OCI-LY7 (cell line): ENCODE results near the gene ALDH1A3. TPM values are rescaled to one million over a fixed set of nuclear protein-coding genes. Genes with fewer than 3 reads are reported as not detected.

Experiments used
- BruUV-seq: library from RNA; stranded (reverse); fragments of 400-500 nt; replicated peaks from 2 replicates; lab custom pipeline; 2021; lab: Mats Ljungman, UMichigan
- CTCF ChIA-PET: fragments of 300-600 bp; sonication (Branson Sonifier 250); formaldehyde crosslinking; loops from one replicate; lab custom pipeline; 2022; ENCODE audit warnings: antibody characterized with exemption; ENCODE audit not compliant: unreplicated experiment; lab: Charles Lee
- POLR2A ChIA-PET: fragments of 300-600 bp; sonication (Branson Sonifier 250); formaldehyde crosslinking; loops from one replicate; lab custom pipeline; 2022; ENCODE audit warnings: antibody characterized with exemption; lab: Charles Lee
- DNase-seq: peaks from one replicate; pipeline ENCODE4 v3.0.0-alpha.2; 2015; ENCODE audit warnings: low spot score
- H2AFZ ChIP-seq: fragments of 200-600 bp; sonication (generic), shearing (Covaris generic); 2 replicates; pipeline ENCODE4 v1.6.1; 2014; ENCODE audit warnings: mild to moderate bottlenecking, antibody characterized with exemption, low read length, moderate library complexity
- H3K27ac ChIP-seq: fragments of 200-600 bp; sonication (generic); 2 replicates; pipeline ENCODE4 v1.5.1; 2014; ENCODE audit warnings: mixed run types, low read depth, mild to moderate bottlenecking, moderate library complexity, low read length, inconsistent platforms; ENCODE audit not compliant: poor library complexity, severe bottlenecking
- H3K36me3 ChIP-seq: fragments of 200-600 bp; sonication (generic); 2 replicates; pipeline ENCODE4 v1.6.1; 2014; ENCODE audit warnings: mild to moderate bottlenecking, antibody characterized with exemption, low read length, moderate library complexity, mixed read lengths; ENCODE audit not compliant: insufficient read depth
- H3K4me1 ChIP-seq: fragments of 200-600 bp; sonication (generic); 2 replicates; pipeline ENCODE4 v1.5.1; 2014; ENCODE audit warnings: mild to moderate bottlenecking, low read length; ENCODE audit not compliant: insufficient read depth, poor library complexity, severe bottlenecking
- H3K4me2 ChIP-seq: fragments of 200-600 bp; sonication (generic); 2 replicates; pipeline ENCODE4 v1.6.1; 2014; ENCODE audit warnings: mild to moderate bottlenecking, low read length
- H3K4me3 ChIP-seq: fragments of 200-600 bp; sonication (generic); 2 replicates; pipeline ENCODE4 v1.5.1; 2014; ENCODE audit warnings: mild to moderate bottlenecking, low read depth, low read length; ENCODE audit not compliant: poor library complexity, severe bottlenecking
- H3K79me2 ChIP-seq: fragments of 200-600 bp; sonication (generic); 2 replicates; pipeline ENCODE4 v1.6.1; 2016; ENCODE audit warnings: low read depth, mild to moderate bottlenecking, low read length, moderate library complexity, mixed read lengths; ENCODE audit not compliant: insufficient read depth
- H3K9me2 ChIP-seq: fragments of 200-600 bp; sonication (generic); 2 replicates; pipeline ENCODE4 v1.6.1; 2016; ENCODE audit warnings: mild to moderate bottlenecking, low read length, mixed read lengths; ENCODE audit not compliant: insufficient read depth
- H3K9me3 ChIP-seq: fragments of 200-600 bp; sonication (generic); 2 replicates; pipeline ENCODE4 v1.6.1; 2014; ENCODE audit warnings: mild to moderate bottlenecking, mixed run types, low read length, mixed read lengths
- H4K20me1 ChIP-seq: fragments of 200-600 bp; sonication (generic); 2 replicates; pipeline ENCODE4 v1.6.1; 2014; ENCODE audit warnings: mild to moderate bottlenecking, antibody characterized with exemption, low read length, moderate library complexity, mixed read lengths; ENCODE audit not compliant: insufficient read depth
- EZH2phosphoT487 ChIP-seq: fragments of 200-600 bp; sonication (generic); IDR thresholded peaks from 2 replicates; pipeline ENCODE4 v1.6.1; 2018; ENCODE audit warnings: low read depth, borderline replicate concordance, mild to moderate bottlenecking, mixed run types, antibody characterized with exemption, low read length, moderate library complexity, mixed read lengths
- intact Hi-C: fragments of 100-400 bp; cut with micrococcal nuclease; formaldehyde crosslinking; loops from one replicate; pipeline ENCODE4 v1.10.0; 2022; ENCODE audit not compliant: unreplicated experiment
- total RNA-seq, 2 experiments: library from RNA; depleted of rRNA in 1 of 2; stranded (reverse); fragments of >200 nt in 1 of 2; shearing (Covaris generic) in 1 of 2; gene quantifications; 2 replicates each; pipeline ENCODE4 v1.2.3, GENCODE V29; 2014 to 2022
- TF ChIP-seq, protein P1 (sequence below): fragments of 200-600 bp; sonication (generic); conservative IDR thresholded peaks from 2 replicates; pipeline ENCODE4 v1.5.1; 2014; ENCODE audit warnings: mild to moderate bottlenecking, antibody characterized with exemption, low read length, moderate library complexity, mixed read lengths

The ALDH1A3 gene
- total RNA-seq, 2 experiments from 2014 or later: not detected

GRCh38 chr15:100900136-100900794, 20.6 kb downstream of the ALDH1A3 start:
- TF ChIP-seq, protein P1, sequence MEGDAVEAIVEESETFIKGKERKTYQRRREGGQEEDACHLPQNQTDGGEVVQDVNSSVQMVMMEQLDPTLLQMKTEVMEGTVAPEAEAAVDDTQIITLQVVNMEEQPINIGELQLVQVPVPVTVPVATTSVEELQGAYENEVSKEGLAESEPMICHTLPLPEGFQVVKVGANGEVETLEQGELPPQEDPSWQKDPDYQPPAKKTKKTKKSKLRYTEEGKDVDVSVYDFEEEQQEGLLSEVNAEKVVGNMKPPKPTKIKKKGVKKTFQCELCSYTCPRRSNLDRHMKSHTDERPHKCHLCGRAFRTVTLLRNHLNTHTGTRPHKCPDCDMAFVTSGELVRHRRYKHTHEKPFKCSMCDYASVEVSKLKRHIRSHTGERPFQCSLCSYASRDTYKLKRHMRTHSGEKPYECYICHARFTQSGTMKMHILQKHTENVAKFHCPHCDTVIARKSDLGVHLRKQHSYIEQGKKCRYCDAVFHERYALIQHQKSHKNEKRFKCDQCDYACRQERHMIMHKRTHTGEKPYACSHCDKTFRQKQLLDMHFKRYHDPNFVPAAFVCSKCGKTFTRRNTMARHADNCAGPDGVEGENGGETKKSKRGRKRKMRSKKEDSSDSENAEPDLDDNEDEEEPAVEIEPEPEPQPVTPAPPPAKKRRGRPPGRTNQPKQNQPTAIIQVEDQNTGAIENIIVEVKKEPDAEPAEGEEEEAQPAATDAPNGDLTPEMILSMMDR: no peak
- no peak for TF ChIP-seq EZH2phosphoT487
- no peaks in the 10 kb centered on the region; the same call in 1 of the 2 replicates for H3K36me3 ChIP-seq
- H3K79me2 ChIP-seq: no peaks in the 10 kb centered on the region
- H3K27ac ChIP-seq: no peak overlapping the region
- H3K9me2 ChIP-seq: no peaks in the 10 kb centered on the region
- no peak for DNase-seq
- intact Hi-C loops: no loop called here
- no peak overlapping the region for H2AFZ ChIP-seq
- BruUV-seq: no TSS peak
- no peaks in the 10 kb centered on the region for H4K20me1 ChIP-seq
- peaks cover 14% of the 10 kb centered on the region for H3K4me1 ChIP-seq
- ChIA-PET CTCF (no interaction called here), POLR2A (no interaction called here)
- H3K9me3 ChIP-seq: no peaks in the 10 kb centered on the region; the same call in 1 of the 2 replicates
- no peak overlapping the region for H3K4me3 ChIP-seq
- H3K4me2 ChIP-seq: no peak overlapping the region

GRCh38 chr15:100900795-100901169, 21.2 kb downstream of the ALDH1A3 start:
- H3K4me3 ChIP-seq: no peak overlapping the region
- no peak overlapping the region for H3K27ac ChIP-seq
- DNase-seq: no peak
- peaks cover 14% of the 10 kb centered on the region for H3K4me1 ChIP-seq
- no peaks in the 10 kb centered on the region for H3K9me2 ChIP-seq
- TF ChIP-seq, protein P1: no peak
- no peak for TF ChIP-seq EZH2phosphoT487
- H2AFZ ChIP-seq: no peak overlapping the region
- no peak overlapping the region for H3K4me2 ChIP-seq
- no peaks in the 10 kb centered on the region for H3K79me2 ChIP-seq
- no TSS peak for BruUV-seq
- no peaks in the 10 kb centered on the region; the same call in 1 of the 2 replicates for H3K9me3 ChIP-seq
- ChIA-PET POLR2A (no interaction called here), CTCF (no interaction called here)
- no peaks in the 10 kb centered on the region for H4K20me1 ChIP-seq
- H3K36me3 ChIP-seq: no peaks in the 10 kb centered on the region; the same call in 1 of the 2 replicates
- intact Hi-C loops: no loop called here

DNA sequence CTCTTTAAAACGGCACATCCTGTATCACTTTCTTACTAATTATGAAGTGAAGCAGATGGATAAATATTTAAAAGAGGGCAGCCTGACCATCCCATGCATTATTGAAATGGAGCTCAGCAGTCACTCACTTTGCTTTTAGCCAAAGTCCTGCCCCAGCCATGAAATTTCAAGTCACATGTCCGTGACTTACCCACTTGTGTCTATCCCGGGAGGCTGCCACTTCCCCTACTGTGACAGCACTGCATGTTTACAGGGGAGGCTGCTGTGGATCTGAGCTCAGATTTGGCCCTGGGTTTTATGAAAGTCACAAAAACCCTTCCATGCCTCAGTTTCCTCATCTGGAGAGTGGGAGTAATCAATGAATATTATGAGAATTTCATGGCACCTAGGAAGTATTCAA, 21.7 kb downstream of the ALDH1A3 start:
- H3K4me2 ChIP-seq: no peak overlapping the region
- TF ChIP-seq, protein P1: no peak
- TF ChIP-seq EZH2phosphoT487: no peak
- CTCF ChIA-PET: no interaction called here
- no peak overlapping the region for H3K4me3 ChIP-seq
- no peaks in the 10 kb centered on the region for H3K9me2 ChIP-seq
- H3K4me1 ChIP-seq: peaks cover 14% of the 10 kb centered on the region
- no peak for DNase-seq
- no peaks in the 10 kb centered on the region for H3K79me2 ChIP-seq
- H3K27ac ChIP-seq: no peak overlapping the region
- H3K9me3 ChIP-seq: no peaks in the 10 kb centered on the region; the same call in 1 of the 2 replicates
- no peak overlapping the region for H2AFZ ChIP-seq
- intact Hi-C loops: no loop called here
- BruUV-seq: no TSS peak
- no peaks in the 10 kb centered on the region for H4K20me1 ChIP-seq
- no peaks in the 10 kb centered on the region; the same call in 1 of the 2 replicates for H3K36me3 ChIP-seq
- POLR2A ChIA-PET: interaction anchor here (3.5 kb wide), 1 partner anchor 16 kb away, joined by 13 read pairs; no protein-coding TSS in a partner anchor
